OCI-LY1 (cell line): ENCODE data around the gene PVALEF.

Source experiments
- CTCF ChIP-seq: fragments of 200-600 bp; sonication (generic), shearing (Covaris generic); IDR thresholded peaks from 2 replicates; pipeline ENCODE4 v1.5.1; 2017; ENCODE audit warnings: mild to moderate bottlenecking, antibody characterized with exemption, low read length, moderate library complexity, mixed read lengths
- EZH2 ChIP-seq: fragments of 200-600 bp; sonication (generic), shearing (Covaris generic); IDR thresholded peaks from 2 replicates; pipeline ENCODE4 v1.8.0; 2017; ENCODE audit warnings: borderline replicate concordance, mixed run types, mild to moderate bottlenecking, antibody characterized with exemption, low read length, moderate library complexity, mixed read lengths

- TF ChIP-seq CTCF: no peak
- TF ChIP-seq EZH2: no peak
These were observed 13.1 kb downstream of the PVALEF start for GRCh38 chr17:81178136-81179091.
